Putamen (tissue), 1 donor: ENCODE measurements around the gene TXNDC17.
"Not testable (repeated sequence)": the region's sequence is repeated elsewhere in the genome, so short reads cannot be mapped to it uniquely, and the experiment has no call there.

Experiments
- DNase-seq: peaks from one replicate; pipeline ENCODE4 v3.0.0-alpha.2; 2016; ENCODE audit warnings: low spot score

The TXNDC17 gene

DNA sequence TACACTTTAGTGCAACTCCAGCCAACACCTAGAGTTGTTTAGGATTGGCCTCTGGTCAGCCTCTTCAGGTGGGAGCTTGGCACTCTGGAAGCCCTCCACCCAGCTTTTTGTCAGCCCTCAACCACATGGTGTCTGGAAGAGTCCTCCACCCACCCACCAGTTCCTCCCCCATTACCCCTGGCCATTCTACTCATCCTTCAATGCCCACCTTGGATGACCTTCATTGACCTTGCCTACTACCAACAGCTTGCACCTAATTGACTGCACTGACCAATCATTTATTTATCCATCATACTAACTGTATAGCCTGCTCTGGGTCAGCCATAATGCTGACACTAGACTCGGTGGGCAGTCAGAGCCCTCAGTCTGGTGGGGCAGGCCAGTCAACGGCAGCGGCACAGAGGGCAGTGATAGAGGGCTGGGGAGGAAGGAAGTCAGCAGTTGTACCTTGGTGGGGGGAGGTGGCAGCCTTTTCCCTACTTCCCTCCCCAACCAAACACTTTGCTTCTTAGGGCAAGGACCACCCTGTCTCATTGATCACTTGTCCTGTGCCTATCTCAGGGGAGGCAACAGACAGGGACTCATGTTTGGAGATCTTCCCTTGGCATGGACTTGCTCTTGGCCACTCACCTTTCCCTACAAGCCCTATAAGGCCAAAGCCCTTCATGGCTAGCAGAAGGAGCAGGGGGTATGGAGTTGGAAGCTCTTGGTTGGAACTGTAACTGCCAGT lies 43.0 kb downstream of the TXNDC17 start:
- no peak for DNase-seq

DNA sequence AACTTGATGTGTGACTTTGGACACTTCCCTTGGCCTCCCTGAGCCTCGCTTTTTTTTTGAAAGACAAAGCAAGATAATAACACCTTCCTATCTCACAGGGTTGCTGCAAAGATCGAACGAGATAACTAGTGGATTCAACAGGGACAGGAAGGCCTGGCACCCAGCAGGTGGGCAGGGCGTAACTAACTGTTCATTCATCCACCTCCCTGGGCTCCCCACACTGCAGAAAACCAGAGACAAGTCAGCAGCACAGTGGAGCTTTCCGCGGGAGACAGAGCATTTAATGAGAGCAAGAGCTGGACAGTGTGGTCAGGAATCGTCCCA lies 43.6 kb downstream of the TXNDC17 start:
- DNase-seq: no peak

DNA sequence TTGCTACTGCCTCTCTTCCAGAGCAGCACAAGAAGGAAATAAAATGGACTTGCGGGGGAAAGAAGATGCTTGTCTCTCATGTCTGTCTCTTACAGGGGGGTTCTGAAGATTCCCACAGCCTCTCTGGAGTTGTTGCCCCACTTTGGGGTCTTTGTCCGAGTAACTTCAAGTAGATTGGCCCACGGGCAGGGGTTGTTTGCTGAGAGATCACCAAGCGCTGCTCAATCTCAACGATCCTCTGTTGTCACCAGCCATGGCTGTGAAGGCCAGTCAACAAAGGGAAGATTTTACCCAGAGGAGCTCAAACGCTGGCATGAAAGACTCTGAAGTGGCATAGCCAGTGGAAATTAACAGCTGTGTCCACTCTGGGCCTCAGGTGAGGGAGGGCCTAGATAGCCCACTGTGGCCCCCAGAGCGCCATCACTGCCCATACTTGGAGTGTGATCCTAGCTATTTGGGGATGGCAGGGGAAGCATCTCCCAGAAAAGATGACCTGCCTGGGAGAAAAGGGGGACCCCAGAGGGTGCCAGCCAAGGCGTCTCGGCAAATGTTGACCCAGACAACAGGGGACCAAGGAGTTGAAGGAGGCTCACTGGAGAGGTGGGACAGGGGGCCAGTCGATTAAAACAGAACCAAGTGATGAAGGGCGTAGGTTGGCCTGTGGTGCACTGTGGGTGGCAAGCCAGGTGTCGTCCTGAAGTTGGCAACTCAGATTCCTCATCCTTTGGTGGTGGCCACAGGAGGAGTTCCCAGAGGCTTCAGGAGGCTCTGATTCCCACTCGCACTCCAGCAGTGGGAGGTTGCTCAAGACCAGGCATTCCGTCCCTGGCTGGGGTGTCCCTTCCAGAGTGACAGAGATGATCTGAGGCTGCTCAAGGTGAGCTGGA lies 44.3 kb downstream of the TXNDC17 start:
- no peak for DNase-seq

DNA sequence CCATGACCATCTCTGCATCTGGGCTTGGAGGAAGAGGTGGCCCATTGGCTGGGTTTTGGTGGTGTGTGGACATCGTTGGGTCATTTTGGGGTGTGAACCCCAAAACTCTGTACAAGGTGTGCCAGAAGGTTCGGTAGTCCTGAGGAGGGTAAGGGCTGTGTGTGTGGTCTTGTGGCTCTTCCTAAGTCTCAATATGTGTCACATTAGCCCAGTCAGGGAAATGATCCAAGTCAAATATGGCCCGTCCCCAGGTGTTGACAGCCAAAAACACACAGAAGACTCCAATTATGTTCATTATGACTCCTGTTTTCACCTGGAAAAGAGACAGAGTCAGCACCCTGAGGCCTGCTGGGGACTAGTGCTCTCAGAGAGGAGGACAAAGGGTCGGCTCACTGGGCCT lies 45.2 kb downstream of the TXNDC17 start:
- no peak for DNase-seq

DNA sequence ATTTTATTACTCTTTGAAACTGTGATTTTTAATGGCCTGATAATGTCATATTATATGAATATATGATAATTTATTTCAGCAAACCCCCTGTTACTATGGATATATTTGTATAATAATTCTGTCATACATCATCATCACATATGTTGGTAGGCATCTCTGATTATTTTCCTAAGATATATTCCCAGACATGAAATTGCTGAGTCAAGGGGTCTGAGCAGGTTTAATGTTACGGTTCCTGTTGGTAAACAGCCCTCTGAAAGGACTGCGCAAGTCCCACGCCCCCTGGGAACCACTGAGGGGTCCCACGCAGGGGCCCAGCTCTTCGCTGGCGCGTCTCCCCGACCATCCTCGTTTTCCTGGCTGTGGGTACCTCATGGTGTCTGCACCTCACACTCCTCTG lies 48.1 kb downstream of the TXNDC17 start:
- no peak for DNase-seq

DNA sequence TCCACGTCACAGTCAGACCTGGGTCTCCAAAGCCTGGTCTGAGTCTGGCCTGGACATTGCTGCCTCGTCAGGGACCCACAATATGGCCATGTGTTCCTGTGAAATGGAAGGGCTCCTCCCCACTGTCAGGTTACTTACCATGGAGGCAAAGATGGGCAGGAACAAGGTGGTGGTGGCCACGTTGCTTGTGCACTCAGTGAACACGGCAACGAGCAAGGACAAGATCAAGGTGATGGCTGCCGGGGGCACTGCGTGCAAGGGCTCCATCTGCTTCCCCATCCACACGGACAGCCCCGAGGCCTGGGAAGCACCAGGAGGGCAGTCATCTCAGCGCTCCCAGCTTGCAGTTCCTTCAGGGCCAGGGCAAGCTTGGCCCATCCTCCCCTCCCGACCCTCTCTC lies 49.8 kb downstream of the TXNDC17 start:
- DNase-seq: no peak

DNA sequence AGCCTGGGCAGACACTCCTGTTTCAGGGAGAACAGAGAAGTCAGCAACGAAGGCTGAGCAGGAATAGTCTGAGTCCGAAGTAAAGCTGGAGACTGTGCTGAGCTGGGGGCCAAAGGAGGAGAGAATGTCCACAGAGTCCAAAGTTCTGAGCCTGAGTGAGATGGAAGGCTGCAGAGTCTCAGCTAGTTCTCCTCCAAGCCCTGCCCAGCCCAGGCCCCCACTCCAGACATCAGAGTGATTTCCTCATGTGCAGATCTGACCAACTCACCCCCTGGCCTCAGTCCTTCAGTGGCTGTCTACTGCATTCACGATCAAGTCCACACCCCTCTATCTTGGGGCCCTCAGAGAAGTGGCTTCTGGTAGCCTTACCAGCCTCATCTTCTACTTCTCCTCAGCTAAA lies 50.7 kb downstream of the TXNDC17 start:
- no peak for DNase-seq

DNA sequence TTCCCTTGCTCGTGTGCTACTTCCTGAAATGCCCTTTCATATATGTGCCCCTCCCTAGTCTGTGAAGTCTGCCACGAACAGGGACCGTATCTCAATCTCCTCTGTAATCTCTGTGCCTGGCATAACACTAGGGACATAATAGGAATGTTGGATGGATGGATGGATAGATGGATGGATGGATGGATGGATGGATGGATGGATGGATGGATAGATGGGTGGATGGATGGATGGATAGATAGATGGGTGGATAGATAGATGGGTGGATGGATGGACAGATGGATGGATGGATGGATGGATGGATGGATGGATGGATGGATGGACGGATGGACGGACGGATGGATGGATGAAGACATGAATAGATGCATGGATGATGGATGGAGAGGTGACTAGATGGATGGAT lies 51.1 kb downstream of the TXNDC17 start:
- DNase-seq: not testable (repeated sequence)
